COR-L47 (cell line): ENCODE results near the gene CABP1.
A peak's percentile ranks its signal among the peaks of the same experiment; 100 is the strongest.
"Not testable (repeated sequence)": the region's sequence is repeated elsewhere in the genome, so short reads cannot be mapped to it uniquely, and the experiment has no call there.

Experiments
- DNase-seq: peaks from one replicate; lab custom pipeline; 2025; lab: John Stamatoyannopoulos, UW

The CABP1 gene

DNA sequence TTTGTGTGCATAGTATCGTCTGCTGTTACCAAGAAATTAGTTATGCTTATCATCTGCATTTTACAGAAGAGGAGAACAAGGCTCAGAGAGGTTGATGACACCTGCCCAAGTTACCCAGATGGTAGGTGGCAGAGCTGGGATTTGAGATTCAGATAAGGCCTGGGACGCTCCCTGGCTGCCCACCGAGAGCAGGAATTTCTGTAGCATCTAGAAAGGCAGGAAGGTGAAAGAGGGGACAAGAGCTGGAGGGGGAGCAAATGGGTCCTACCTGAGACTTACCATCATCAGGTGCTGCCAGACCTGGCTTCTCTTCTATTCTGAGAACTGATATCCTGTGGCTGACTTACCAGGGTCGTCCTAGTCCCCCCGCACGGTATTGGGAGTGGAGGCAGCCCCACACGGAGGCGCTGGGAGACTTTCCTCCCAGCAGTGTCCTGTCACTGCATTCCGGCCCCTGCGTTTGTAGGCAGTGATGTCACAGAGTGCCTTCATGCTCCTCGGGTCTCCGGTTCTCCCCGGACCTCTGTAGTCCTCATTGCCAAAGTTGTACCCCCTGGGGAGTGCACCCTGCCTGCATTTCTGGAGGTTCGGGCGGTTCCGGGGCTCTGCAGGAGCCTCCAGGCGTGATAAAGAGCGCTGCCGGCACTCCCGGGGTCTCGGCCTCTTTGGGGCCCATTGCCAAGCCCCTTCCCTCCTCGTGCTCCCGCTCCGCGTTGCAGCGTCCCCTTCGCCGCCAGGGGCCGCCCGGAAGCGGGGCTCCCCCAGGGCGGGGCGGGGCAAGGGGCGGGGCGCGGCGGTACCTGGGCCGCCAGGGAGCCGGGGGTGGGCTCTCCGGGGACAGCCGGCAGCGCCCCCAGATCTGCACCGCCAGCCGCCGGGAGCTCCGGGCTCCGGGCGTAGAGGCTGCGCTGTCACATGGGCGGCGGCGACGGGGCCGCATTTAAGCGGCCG, at the start of gene CABP1:
Gene CABP1 (plus strand): TSS at position 856 of the 951 bp plus-strand sequence. CDS start 60 bp downstream, at position 916.
- peak; percentile 36 for DNase-seq

DNA sequence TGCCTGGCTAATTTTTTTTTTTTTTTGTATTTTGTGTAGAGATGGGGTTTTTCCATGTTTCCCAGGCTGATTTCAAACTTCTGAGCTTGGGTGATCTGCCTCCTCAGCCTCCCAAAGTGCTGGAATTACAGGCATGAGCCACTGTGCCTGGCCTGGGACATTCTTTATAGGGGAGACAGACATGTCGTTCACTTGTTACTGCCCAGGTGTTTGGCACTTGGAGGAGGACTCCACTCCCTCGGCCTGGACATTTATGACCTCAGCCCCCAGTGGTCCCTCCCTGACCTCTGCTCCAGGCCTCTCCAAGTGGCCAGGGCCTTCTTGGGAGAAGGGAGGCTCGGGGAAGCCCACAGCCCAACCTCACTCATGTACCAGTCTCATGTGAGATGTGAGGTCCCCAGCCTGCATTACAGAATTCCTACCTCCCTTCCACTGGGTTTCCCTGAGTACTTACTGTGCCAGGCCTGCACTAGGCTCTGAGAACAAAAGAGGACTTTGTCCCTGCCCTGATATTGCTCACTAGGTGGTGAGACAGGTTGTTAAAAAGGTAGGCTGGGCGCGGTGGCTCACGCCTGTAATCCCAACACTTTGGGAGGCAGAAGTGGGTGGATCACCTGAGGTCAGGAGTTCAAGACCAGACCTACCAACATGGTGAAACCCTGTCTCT, 49.6 kb upstream of the CABP1 start:
- no peak for DNase-seq

DNA sequence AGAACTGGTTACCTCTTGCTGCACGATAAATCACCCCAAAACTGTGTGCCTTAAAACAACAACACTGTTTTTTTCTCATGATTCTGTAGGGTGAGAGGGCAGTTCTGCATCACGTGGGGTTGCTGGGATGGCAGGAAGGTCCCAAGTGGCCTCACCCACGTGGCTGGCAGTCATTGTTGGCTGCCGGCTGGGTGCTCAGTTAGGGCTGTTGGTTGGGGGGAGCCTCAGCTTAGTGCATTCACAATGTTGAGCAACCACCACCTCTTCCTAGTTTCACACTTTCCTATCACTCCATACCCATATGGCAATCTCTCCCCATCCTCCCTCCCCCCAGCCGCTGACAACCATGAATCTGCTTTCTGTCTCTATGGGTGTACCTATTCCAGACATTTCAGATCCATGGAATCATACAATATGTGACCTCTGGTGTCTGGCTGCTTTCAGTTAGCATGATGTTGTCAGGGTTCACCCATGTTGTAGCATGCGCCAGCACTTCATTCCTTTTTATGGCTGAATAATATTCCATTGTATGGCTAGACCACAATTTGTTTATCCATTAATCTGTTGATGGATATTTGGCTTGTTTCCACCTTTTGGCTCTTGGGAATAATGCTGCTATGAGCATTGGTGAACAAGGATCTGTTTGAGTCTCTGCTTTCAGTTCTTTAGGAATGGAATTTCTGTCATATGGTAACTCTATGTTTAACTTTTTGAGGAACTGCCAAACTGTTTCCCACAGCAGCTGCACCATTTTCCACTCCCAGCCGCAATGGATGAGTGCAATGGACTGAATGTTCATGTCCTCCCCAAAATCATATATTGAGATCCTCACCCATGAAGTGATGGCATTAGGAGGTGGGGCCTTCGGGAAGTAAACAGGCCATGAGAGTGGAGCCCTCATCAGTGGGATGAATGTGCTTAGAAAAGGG, 48.0 kb upstream of the CABP1 start:
- no peak for DNase-seq

DNA sequence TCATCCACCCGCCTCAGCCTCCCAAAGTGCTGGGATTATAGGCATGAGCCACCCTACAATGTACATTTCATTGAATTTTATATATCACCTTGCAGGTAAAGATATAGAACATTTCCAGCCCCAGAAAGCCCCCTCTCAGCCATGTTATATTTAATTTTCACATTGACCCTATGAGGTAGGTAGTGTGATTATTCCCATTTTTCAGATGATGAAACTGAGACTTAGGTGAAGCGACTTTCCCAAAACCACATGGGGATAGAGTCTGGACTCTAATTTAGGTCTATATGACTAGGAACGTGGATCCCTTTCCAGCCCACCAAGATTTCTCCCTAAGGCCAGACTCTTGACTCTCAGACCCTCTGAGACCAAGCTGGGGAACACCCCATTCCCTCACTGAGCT, 43.5 kb upstream of the CABP1 start:
- DNase-seq, result no peak

DNA sequence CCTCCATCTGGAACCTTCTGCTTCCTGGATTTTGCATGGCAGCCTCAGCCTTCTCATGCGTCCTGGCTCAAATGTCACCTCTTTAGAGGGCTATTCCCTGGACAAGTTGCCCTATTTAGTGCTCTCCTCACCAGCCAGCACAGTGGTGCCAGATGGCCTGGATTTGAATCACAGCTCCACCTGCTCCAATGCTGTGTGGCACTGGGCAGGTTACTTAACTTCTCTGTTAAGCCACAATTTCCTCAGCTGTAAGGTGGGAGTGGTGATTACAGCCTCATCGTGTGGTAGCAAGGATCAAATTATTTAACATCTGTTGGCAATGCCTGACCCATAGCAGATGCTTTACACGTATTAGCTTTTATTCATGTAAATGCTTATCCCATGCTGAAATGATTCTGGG, 42.6 kb upstream of the CABP1 start:
- no peak for DNase-seq

DNA sequence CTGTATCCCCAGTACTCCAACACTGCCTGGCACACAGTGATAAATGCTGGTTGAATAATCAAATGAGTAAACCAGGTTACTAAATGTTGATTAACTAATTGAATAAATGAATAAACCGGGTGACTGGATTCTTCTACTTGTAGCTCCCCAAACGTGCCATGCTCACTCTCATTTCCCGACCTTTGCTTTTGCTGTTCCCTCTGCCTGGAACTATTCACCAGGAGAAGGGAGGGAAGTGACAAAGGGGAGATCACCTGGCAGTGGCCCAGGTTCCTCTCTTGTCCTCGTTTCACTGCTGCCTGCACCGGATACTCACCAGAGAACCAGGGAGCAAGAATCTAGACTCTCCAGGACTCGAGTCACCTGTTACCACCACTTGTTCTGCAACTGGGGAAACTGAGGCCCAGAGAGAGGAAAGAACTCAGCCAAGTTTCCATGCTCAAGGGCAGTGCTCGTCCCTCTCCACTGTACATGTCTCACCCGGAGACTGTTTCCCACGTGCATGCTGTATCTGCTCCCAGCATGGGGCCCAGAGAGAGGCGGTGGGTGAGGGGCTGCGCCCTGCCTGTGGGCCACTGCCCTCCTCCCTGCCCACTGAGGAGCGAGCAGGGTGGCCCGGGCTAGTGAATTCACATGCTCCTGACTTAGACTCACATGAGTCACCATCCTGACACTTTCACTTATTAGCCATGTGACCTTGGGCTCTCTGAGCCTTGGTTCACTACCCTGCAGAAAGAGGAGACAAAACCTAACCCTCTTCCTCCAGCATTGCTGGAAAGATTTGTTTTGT, 41.6 kb upstream of the CABP1 start:
- no peak for DNase-seq

DNA sequence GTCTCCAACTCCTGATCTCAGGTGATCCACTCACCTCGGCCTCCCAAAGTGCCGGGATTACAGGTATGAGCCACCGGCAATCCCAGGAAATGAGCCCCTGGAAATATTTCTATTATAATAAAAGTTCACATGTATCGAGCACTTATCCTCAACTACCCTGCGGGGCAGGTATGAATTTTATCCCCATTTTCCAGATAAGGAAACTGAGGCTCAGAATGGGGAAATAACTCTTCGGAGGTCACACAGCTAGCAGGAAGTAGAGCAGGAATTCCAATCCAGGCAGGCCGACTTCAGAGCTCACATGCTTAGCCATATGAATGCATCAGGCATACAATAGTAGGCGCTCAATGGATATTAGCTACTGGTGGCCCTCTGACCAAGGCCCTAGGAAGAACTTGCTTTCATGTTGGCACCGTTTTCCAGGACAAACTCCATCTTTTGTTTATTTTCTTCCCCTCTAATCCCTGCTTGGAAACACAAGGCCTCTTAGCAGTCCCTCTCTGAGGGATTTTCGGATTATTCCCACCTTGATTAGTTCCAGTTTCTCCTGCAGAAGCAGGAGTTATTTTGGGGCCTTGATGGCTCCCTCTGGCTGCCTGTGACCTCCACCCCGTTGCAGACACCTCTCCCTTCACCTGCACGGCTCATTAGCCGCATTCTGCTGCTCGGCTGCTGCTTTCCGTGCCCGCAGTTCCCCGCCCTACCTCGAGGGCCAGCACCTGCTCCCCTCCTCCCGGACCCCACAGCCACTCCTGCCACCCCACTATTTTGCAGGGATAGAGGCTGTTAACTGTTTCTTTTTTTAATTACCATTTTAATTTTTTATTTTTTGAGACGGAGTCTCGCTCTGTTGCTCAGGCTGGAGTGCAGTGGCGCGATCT, 40.5 kb upstream of the CABP1 start:
- DNase-seq, result no peak

DNA sequence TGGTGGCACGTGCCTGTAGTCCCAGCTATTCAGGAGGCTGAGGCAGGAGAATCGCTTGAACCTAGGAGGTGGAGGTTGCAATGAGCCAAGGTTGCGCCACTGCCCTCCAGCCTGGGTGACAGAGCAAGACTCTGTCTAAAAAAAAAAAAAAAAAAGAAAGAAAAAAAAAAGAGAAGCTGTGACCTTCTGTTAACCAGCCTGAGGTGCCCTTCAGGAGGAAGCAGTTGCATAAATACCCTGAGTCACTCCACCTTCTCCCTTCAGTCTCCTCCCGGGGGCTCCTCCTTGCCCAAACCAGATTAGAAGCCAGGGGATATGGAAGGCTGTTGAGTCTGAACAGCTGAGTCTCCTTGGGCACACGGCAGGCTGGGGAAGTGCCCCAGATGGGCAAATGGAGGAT, 38.0 kb upstream of the CABP1 start:
- DNase-seq, result not testable (repeated sequence)

DNA sequence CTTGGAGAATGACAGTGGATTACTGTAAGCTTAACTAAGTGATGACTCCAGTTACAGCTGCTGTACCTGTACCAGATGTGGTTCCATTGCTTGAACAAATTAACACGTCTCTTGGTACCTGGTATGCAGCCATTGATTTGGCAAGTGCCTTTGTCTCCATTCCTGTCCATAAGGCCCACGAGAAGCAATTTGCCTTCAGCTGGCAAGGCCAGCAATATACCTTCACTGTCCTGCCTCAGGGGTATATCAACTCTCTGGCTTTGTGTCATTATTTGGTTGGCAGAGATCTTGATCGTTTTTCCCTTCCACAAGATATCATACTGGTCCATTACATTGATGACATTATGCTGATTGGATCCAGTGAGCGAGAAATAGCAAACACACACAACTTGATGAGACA, 29.9 kb upstream of the CABP1 start:
- no peak for DNase-seq

DNA sequence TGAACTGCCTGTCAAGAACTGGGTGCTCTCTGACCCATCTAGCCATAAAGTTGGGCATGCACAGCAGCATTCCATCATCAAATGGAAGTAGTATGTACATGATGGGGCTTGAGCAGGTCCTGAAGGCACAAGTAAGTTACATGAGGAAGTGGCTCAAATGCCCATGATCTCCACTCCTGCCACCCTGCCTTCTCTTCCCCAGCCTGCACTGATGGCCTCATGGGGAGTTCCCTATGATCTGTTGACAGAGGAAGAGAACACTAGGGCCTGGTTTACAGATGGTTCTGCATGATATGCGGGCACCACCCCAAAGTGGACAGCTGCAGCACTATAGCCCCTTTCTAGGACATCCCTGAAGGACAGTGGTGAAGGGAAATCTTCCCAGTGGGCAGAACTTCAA, 28.9 kb upstream of the CABP1 start:
- not testable (repeated sequence) for DNase-seq

DNA sequence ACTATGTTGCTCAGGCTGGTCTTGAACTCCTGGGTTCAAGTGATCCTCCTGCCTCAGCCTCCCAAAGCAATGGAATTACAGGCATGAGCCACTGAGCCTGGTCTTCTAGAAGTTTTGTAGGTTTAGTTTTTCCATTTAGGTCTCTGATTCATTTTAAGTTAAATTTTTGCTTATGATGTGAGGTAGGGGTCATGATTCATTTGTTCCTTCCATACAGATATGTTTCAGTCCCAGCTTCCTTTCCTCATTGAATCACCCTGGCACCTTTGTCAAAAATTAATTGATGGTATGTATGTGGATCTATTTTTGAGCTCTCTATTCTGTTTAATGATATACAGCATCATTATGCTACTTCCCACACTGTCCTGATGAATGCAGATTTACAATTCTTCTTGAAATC, 25.6 kb upstream of the CABP1 start:
- DNase-seq, result no peak

DNA sequence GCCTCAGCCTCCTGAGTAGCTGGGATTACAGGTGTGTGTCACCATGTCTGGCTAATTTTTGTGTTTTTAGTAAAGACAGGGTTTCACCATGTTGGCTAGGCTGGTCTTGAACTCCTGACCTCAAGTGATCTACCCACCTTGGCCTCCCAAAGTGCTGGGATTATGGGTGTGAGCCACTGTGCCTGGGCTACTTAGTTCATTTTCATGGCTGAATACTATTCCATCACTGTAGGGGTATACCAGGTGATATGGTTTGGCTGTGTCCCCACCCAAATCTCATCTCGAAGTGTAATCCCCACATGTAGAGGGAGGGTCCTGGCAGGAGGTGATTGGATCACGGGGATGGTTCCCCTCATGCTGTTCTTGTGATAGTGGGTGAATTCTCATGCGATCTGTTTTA, 23.2 kb upstream of the CABP1 start:
- not testable (repeated sequence) for DNase-seq

DNA sequence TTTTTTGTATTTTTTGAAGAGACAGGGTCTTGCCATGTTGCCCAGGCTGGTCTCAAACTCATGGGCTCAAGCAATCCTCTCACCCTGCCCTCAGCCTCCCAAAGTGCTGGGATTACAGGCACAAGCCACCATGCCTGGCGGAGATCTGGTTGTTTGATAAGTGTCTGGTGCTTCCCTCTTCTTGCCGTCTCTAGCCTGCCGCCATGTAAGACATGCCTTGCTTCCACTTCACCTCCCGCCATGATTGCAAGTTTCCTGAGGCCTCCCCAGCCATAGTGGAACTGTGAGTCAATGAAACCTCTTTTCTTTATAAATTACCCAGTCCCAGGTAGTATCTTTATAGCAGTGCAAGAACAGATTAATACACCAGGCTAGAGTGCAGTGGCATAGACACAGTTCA, 22.7 kb upstream of the CABP1 start:
- DNase-seq, result not testable (repeated sequence)

DNA sequence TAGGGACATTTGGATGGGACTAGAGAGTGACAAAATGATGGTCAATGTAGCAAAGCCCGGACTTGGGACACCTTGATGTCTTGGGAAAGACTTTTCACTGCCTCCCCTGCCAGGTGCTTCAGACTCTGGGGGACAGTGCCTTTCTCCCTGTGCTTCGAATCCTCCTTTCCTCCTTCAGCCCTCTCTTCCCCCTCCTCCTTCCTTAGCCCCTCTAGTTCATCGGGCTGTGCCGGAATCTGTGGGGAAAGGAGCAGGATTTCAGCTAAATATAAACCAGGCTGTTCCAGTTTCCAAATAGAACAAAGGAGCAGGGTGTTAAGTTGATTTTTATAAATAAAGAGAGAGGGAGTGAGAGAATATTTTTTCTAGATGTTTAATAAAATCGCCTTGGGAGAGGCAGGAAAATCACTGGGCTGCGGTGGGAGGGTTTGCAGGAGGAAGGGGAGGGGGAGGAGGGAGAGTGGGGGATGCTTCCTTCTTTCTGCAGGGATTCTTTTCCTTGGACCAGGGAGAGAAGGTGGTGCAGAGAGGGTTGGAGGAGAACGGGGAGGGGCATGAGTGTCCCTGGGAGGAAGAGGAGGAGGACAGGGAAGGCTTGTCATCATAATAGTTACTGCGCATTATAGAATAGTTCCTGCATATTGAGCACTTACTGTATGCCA, 21.3 kb upstream of the CABP1 start:
- DNase-seq, result no peak

DNA sequence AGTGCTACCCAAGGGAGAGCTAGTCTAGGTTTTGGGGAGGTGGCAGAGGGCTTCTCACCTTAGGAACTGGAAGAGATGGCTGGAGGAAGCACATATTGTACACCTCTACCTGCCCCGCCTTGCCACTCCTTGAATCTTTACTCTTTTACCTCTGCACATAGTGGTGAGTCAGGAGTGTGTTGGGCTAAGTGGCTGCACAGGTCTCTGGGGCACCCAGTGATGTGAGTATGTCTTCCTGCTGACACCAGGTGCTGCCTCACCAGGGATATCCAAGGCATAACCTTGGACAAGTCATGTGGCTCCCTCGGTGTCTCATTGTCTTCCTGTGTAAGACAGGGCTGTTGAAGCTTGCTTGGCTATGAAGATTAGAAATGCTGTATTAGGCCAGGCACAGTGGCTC, 19.8 kb upstream of the CABP1 start:
- DNase-seq, result no peak

DNA sequence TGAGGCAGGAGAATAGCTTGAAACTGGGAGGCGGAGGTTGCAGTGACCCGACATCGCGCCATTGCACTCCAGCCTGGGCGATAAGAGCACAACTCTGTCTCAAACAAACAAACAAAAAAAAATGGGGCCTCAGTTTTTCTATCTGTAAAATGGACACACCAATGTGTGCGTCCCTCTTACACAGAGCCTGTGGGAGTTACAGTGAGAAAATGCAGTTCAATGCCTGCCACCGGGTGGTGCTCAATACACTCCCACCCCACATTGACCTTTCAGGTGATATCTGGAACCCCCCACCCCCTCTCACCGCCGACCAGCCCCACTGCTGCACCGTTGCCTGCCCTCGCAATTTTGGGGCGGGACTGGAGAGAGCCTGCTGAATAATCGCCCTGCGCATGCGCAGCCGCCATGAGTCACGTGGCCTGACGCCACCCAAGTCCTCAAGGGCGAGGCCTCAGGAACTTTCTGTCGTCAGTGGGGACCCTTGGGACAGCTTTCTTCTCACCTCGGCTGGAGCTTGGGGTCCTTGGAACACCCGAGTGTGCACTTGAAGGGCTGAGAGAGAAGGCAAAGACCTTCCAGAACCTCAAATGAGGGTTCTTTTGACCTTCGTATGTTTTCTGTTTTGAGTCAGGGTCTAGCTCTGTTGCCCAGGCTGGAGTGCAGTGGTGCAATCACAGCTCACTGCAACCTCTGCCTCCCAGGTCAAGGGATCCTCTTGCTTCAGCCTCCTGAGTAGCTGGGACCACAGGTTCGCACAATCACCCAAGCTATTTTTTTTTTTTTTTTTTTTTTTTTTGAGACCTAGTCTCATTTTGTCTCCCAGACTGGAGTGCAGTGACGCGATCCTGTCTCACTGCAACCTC, 14.6 kb upstream of the CABP1 start:
- no peak for DNase-seq

DNA sequence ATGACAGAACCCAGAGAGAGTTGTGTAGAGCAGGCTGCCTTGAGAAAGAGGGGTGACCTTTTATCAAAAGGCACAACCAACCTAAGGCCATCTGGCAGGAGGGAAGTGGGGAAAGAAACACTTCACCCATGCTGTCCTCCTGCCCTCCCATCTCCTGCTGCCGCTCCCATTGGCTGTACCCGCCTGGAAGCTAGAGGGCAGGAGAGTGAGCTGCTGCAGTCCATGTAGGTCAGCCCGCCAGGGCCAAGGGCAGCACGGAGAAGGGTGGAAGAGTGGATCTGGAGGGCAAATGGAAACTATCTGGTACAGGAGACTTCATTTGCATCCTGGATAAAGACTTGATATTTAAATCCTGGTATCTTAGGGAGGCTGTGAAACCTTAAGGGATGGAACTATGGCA, 11.5 kb upstream of the CABP1 start:
- DNase-seq, result no peak

DNA sequence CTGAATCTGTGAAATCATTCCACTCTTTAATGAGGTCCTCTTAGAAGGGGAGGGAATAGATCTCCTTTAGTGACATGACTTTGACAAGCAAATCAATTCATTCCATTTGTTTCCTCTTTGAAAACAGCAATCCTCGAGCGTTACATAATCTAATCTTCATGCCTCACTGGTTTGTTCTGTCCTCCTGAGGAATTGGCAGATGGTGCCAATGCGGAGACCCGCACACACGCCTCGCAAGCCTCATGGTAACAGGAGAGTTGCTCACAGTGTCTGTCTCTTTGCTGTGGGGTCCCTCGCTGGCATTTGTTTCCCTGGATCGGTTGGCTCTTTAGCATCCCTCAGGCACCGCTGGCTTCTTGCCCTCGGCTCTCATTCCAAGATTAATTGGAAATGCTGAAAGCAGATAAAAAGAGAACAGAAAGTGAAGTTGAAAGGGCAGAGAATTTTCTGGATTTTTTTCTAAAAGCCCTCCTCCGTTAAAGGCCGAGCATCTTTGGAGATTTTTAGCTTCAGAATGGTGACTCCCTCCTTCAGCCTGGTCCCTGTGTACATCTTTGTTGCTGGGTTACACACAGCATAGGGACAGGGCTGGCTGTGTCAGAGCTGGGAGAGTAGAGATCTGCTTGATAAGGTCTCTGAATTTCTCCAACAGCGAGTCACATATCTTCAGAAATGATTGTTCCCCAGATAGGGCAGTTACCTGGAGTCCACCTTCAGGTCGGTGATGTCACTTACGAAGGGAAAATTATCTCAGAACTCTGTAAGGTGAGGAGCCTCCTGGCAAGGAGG, 10.1 kb upstream of the CABP1 start:
- no peak for DNase-seq
